PFSK-1 (cell line): ENCODE measurements around the gene ADGRG3.

Experiments
- FOXP2 ChIP-seq: optimal IDR thresholded peaks from 2 replicates; pipeline ENCODE3; 2011; ENCODE audit warnings: borderline replicate concordance, control low read depth, inconsistent platforms; ENCODE audit not compliant: insufficient read depth; ENCODE audit errors: extremely low read length, extremely low read depth
- POLR2AphosphoS5 ChIP-seq: IDR thresholded peaks from 2 replicates; pipeline ENCODE4 v1.6.1; 2012; ENCODE audit warnings: low read depth, mild to moderate bottlenecking, control low read depth, low read length, moderate library complexity
- REST ChIP-seq, 2 experiments: IDR thresholded peaks; 2 replicates each; pipeline versions ENCODE4 v1.6.1 to v1.8.0; 2011 to 2012; ENCODE audit warnings: low read depth in 2 of 2, low read length in 2 of 2, control low read depth in 1 of 2, inconsistent platforms in 1 of 2, mild to moderate bottlenecking in 1 of 2, moderate library complexity in 1 of 2; ENCODE audit not compliant: insufficient read depth in 1 of 2
- SIN3A ChIP-seq: IDR thresholded peaks from 2 replicates; pipeline ENCODE4 v1.6.1; 2012; ENCODE audit warnings: mild to moderate bottlenecking, low read length, moderate library complexity, borderline replicate concordance; ENCODE audit not compliant: insufficient read depth
- TAF1 ChIP-seq: IDR thresholded peaks from 2 replicates; pipeline ENCODE4 v1.6.1; 2012; ENCODE audit warnings: low read length, control low read depth, borderline replicate concordance; ENCODE audit not compliant: insufficient read depth

ADGRG3 gene

DNA sequence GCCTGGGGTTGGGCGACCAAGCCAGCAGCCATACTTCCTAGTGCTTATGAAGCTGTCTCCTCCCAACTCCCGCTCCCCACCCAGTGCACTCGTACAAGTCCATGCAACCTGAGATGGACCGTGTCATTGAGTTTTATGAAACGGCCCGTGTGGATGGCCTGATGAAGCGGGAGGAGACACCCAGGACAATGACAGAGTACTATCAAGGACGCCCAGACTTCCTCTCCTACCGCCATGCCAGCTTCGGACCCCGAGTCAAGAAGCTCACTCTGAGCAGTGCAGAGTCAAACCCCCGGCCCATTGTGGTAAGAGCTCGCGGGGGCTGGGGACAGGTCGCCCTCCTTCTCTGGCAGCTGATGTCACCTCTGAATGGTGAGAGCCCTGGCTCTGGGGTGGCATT, 56.4 kb downstream of the ADGRG3 start:
- TF ChIP-seq FOXP2, result no peak
- TF ChIP-seq POLR2AphosphoS5, result no peak
- no peak for TF ChIP-seq REST (IDR thresholded peaks at IDR 0.05; ENCODE audit: insufficient read depth in 1 of 2, low read depth in 2 of 2, low read length in 2 of 2)
- TF ChIP-seq TAF1, result no peak
- TF ChIP-seq SIN3A, result no peak

- TF ChIP-seq REST (IDR thresholded peaks at IDR 0.05; ENCODE audit: insufficient read depth in 1 of 2, low read depth in 2 of 2, low read length in 2 of 2) (no peak), FOXP2 (no peak), TAF1 (no peak), POLR2AphosphoS5 (no peak), SIN3A (no peak)
Measured at GRCh38 chr16:57725151-57725550, 57.0 kb downstream of the ADGRG3 start.

DNA sequence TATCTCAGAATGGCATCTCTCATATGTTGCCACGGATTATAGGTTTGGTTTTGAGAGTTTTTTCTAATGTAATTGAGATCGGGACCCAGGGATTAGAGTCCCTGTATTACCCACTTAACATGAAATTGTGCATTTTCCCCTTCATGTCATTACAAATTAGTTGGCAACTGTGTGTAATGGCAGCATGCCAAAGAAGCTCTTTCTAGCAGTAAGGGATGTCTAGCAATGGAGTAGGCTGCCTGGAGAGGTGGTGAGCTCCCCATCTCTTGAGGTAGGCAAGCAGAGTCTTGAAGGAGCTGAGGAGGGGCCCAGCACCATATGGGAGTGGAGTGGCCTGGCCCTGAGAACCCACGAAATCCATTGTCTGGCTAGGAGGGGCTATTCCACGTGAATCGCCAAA, 57.4 kb downstream of the ADGRG3 start:
- TF ChIP-seq REST (IDR thresholded peaks at IDR 0.05; ENCODE audit: insufficient read depth in 1 of 2, low read depth in 2 of 2, low read length in 2 of 2), result no peak
- no peak for TF ChIP-seq POLR2AphosphoS5
- no peak for TF ChIP-seq FOXP2
- TF ChIP-seq SIN3A, result no peak
- no peak for TF ChIP-seq TAF1

DNA sequence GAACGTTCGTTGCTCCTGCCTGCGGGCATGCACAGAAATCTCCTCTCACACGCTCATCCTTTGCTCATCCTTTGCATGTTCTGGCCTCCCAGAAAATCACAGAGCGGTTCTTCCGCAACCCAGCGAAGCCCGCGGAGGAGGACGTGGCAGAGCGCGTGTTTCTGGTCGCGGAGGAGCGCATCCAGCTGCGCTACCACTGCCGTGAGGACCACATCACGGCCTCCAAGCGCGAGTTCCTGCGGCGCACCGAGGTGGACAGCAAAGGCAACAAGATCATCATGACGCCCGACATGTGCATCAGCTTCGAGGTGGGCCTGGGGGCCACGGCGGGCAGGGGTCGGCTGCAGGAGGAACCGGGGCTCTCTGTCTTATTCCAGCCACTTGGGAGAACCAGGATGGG, 57.9 kb downstream of the ADGRG3 start:
- TF ChIP-seq TAF1 (no peak), REST (IDR thresholded peaks at IDR 0.05; ENCODE audit: insufficient read depth in 1 of 2, low read depth in 2 of 2, low read length in 2 of 2) (no peak), FOXP2 (no peak), SIN3A (no peak), POLR2AphosphoS5 (no peak)

DNA sequence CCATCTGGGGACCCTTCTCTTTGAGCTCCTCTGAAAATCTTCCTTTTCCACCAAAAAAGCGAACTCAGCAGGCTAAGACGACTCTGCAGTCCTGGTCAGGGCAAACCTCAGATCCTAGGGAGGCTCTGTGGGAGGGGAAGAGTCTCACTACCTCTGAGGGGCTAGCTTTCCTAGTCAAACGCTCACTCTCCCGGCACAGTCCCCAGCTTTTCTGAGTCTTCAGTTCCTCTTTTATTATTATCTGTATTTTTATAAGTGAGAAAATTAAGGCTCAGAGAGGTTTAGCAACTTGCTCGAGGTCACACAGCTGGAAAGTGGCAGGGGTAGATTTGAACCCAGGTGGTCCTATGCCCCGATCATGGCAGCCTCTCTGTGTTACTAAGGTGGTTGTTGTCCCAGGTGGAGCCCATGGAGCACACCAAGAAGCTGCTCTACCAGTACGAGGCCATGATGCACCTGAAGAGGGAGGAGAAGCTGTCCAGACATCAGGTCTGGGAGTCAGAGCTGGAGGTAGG, 58.4 kb downstream of the ADGRG3 start:
- TF ChIP-seq SIN3A, result no peak

- TF ChIP-seq SIN3A (no peak), FOXP2 (no peak), POLR2AphosphoS5 (no peak), TAF1 (no peak), REST (IDR thresholded peaks at IDR 0.05; ENCODE audit: insufficient read depth in 1 of 2, low read depth in 2 of 2, low read length in 2 of 2) (no peak)
Measured at GRCh38 chr16:57727610-57728009, 59.5 kb downstream of the ADGRG3 start.
